ENCODE data around the gene ZNF142.
"Not testable (repeated sequence)": the region's sequence is repeated elsewhere in the genome, so short reads cannot be mapped to it uniquely, and the experiment has no call there.

Gene ZNF142

DNA sequence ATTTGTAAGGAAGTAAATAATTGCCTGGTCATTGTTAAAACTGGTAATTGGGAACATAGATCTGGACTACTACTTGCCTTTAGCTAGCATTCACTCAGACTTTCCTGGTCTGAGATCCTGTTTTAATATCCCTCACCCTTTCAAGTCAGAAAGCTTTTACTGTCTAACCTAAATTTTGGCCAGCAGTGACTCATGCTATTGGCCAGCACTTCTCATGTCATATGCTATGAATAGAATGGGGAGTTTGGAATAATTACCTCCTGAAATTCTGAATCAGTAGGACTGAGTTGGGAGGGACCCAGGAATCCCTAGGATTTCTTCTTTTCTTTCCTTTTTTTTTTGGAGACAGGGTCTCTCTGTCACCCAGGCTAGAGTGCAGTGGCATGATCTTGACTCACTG, 31.8 kb upstream of the ZNF142 start:
- no peak overlapping the region for H3K4me3 ChIP-seq (ENCODE audit: low read depth, low read length)
- TF ChIP-seq, protein P1, sequence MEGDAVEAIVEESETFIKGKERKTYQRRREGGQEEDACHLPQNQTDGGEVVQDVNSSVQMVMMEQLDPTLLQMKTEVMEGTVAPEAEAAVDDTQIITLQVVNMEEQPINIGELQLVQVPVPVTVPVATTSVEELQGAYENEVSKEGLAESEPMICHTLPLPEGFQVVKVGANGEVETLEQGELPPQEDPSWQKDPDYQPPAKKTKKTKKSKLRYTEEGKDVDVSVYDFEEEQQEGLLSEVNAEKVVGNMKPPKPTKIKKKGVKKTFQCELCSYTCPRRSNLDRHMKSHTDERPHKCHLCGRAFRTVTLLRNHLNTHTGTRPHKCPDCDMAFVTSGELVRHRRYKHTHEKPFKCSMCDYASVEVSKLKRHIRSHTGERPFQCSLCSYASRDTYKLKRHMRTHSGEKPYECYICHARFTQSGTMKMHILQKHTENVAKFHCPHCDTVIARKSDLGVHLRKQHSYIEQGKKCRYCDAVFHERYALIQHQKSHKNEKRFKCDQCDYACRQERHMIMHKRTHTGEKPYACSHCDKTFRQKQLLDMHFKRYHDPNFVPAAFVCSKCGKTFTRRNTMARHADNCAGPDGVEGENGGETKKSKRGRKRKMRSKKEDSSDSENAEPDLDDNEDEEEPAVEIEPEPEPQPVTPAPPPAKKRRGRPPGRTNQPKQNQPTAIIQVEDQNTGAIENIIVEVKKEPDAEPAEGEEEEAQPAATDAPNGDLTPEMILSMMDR (IDR thresholded peaks at IDR 0.05; ENCODE audit: borderline replicate concordance, insufficient read depth, low read depth, low read length): no peak

DNA sequence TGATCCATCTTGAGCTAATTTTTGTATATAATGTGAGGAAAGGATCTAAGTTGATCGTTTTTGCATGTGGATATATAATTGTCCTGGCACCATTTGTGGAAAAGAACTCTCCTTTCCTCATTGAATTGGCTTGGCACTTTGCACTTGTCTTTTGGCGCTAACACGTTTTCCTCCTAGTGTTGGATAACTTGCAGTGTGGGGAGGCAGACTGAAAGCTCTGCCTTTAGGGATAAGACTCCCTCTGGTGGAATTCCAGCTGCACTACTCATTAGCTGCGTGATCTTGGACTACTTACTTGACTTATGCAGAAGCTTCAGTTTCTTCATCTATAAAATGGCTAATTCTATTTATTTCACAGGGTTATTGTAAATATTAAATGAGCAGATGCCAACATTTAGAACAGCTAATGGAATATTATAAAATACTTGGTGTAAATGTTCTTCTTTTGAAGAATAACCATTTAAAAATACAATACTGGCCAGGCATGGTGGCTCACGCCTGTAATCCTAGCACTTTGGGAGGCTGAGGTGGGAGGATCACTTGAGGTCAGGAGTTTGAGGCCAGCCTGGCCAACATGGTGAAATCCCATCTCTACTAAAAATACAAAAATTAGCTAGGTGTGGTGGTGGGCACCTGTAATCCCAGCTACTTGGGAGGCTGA, 28.1 kb upstream of the ZNF142 start:
- H3K4me3 ChIP-seq (ENCODE audit: low read depth, low read length): not testable (repeated sequence)
- TF ChIP-seq, protein P1 (IDR thresholded peaks at IDR 0.05; ENCODE audit: borderline replicate concordance, insufficient read depth, low read depth, low read length): peak; percentile 73

DNA sequence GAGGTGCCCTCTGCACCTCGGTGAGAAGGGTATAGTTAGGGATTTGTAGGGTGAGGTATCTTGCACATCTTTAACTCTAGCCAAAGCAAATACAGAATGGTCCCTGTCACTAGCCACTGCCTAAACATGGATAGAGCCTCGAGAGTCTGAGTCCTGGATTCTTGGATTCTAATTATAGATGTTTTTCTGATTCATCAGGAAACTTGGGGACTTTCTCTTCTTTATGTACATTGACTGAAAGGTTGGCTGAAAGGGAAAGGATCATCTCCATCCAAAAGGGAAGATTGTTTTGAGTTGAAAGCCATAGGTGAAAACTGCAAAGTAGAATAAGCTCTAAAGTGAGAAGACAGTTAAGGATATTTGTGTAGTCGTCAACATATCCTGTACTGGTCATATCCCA, 20.6 kb upstream of the ZNF142 start:
- TF ChIP-seq, protein P1 (IDR thresholded peaks at IDR 0.05; ENCODE audit: borderline replicate concordance, insufficient read depth, low read depth, low read length): no peak

DNA sequence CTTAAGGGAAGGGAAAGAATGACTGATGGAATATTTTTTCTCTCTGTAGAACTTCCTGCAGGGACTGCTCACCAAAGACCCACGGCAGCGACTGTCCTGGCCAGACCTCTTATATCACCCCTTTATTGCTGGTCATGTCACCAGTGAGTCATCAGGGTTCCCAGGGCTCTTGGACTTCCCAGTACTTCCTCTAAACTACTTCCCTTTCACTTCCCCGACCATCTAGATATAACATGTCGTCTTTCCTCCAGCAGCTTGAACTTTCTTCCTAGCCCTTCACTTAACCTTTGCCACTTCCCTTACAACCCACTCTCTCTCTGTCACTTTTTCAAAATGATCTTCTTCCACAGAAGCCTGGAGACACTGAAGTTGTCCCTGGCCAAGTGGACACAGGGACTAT, 19.7 kb upstream of the ZNF142 start:
- TF ChIP-seq, protein P1 (IDR thresholded peaks at IDR 0.05; ENCODE audit: borderline replicate concordance, insufficient read depth, low read depth, low read length): no peak

More for the DNA sequence above, 20.6 kb upstream of the ZNF142 start:
- no peak overlapping the region for H3K4me3 ChIP-seq (ENCODE audit: low read depth, low read length)

DNA sequence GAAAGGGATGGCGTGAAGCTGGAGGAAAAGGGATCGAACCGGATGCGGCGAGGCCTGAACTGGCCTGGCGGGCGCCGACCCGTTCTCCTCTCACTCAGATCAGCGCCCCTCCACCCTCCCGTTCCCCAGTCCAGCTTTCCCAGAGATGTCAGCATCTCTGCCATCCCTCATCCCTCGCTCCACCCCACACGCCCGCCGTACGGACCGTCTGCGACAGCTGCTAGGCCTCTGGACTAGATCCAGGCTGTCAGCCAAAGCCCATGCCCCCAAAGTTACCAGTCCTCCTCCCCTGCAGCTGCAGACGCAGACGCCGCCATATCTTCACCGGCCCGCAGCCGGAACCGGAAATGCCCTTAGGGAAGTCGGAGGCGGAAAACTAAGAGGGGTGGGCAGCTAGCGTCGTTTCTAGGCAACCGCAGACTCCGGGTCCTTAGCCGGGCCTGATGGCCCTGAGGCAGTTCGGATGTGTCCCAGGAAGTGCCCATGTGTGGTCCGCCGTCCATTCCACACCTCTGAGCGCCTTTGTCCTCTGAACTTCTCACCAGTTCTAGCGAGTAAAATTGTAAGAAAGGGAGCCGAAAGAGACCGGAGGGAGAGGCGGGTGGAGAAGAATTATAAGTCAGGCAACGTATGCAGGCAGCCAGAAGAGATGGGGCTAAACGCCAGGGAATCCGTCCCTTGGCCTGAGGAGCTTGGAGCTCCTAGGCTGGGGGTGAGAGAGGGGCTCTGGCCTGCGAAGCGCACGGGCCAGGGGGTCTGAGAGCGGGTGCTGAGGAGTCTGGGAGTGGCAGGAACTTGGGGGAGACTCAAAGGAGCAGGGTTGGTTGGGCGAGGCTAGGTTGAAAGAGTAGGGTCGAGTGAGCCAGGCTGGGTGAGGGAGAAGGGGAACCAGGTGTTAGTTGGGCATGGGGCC, 12.5 kb upstream of the ZNF142 start, which contains the start of the genes RNF25 and STK36:
Gene RNF25, minus strand, starts transcription at position 349 of the 913 bp plus-strand sequence. Its CDS starts 32 bp downstream, at position 317.
Gene STK36, plus strand, starts transcription at position 433 of the 913 bp plus-strand sequence. CDS start 744 bp downstream, outside the sequence.
- TF ChIP-seq, protein P1 (IDR thresholded peaks at IDR 0.05; ENCODE audit: borderline replicate concordance, insufficient read depth, low read depth, low read length): no peak
- peak within 1 kb of the TSS; percentile 65 for H3K4me3 ChIP-seq (ENCODE audit: low read depth, low read length)

More for the DNA sequence above, 19.7 kb upstream of the ZNF142 start:
- no peak overlapping the region for H3K4me3 ChIP-seq (ENCODE audit: low read depth, low read length)

DNA sequence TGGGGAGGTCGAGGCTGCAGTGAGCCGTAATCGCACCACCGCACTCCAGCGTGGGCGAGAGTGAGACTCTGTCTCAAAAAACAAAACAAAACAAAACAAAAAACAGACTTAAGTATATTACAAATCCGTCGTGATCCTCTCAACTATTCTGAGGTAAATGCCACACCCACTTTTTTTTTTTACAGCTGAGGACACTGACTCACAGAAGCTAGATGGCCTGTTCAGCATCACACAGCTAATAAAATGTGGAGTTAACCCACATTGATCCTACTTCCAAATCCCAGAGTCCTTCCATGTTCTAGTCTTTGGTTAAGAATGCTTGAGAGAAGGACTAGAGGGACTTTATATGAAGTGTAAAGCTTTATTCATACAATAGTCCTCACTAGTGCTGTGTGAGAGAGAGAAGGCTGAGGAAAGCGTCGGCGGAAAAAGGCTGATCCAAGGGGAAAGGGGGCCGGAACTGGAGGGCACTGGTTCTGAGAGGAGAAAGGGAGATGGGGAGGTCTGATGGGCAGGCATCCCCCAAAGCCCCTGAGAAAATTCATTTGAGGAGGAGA, 11.8 kb upstream of the ZNF142 start:
- TF ChIP-seq, protein P1 (IDR thresholded peaks at IDR 0.05; ENCODE audit: borderline replicate concordance, insufficient read depth, low read depth, low read length): no peak

More for the DNA sequence above, 11.8 kb upstream of the ZNF142 start:
- H3K4me3 ChIP-seq (ENCODE audit: low read depth, low read length): peak overlapping the region; percentile 65

Data from GM12875 (cell line).